ENCODE measurements around the gene DPF3.
"Not testable (repeated sequence)": the region's sequence is repeated elsewhere in the genome, so short reads cannot be mapped to it uniquely, and the experiment has no call there.

DNA sequence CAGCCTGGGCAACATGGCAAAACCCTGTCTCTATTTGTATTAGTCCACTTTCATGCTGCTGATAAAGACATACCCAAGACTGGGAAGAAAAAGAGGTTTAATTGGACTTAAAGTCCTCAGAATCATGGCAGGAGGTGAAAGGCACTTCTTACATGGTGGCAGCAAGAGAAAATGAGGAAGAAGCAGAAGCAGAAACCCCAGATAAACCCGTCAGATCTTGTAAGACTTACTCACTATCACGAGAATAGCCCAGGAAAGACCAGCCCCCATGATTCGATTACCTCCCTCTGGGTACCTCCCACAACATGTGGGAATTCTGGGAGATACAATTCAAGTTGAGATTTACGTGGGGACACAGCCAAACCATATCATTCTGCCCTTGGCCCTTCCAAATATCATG lies 23.0 kb downstream of the DPF3 start:
- not testable (repeated sequence) for TF ChIP-seq ZNF263 (CRISPR knock-in tag; IDR thresholded peaks at IDR 0.05; ENCODE audit: low read depth); CREM (CRISPR knock-in tag; IDR thresholded peaks at IDR 0.05)
- TF ChIP-seq, protein P1, sequence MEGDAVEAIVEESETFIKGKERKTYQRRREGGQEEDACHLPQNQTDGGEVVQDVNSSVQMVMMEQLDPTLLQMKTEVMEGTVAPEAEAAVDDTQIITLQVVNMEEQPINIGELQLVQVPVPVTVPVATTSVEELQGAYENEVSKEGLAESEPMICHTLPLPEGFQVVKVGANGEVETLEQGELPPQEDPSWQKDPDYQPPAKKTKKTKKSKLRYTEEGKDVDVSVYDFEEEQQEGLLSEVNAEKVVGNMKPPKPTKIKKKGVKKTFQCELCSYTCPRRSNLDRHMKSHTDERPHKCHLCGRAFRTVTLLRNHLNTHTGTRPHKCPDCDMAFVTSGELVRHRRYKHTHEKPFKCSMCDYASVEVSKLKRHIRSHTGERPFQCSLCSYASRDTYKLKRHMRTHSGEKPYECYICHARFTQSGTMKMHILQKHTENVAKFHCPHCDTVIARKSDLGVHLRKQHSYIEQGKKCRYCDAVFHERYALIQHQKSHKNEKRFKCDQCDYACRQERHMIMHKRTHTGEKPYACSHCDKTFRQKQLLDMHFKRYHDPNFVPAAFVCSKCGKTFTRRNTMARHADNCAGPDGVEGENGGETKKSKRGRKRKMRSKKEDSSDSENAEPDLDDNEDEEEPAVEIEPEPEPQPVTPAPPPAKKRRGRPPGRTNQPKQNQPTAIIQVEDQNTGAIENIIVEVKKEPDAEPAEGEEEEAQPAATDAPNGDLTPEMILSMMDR (IDR thresholded peaks at IDR 0.05): not testable (repeated sequence)
